GM12878 (cell line): Measurements from ENCODE around the gene THRB. TPM values are rescaled to one million over a fixed set of nuclear protein-coding genes. Genes with fewer than 3 reads are reported as not detected.

Experiments used
- ATAC-seq: fragments of 200-7000 bp; cut with Tn5 transposase; 3 replicates; pipeline ENCODE4 v1.9.1; 2020; ENCODE audit warnings: mild to moderate bottlenecking, moderate library complexity
- BruUV-seq: library from RNA; stranded (reverse); fragments of 400-500 nt; replicated peaks from 2 replicates; lab custom pipeline; 2021; lab: Mats Ljungman, UMichigan
- CTCF ChIA-PET: fragments of 300-600 bp; sonication (Branson Sonifier 250); formaldehyde crosslinking; extraction: SDS; loops from one replicate; lab custom pipeline; 2021; ENCODE audit warnings: inconsistent platforms; lab: Yijun Ruan, JAX
- POLR2A ChIA-PET: fragments of 350-600 bp; formaldehyde crosslinking; extraction: SDS; loops from one replicate; lab custom pipeline; 2021; ENCODE audit warnings: inconsistent platforms; lab: Charles Lee
- RAD21 ChIA-PET: fragments of 300-600 bp; sonication (Branson Sonifier 250); formaldehyde crosslinking; loops from one replicate; lab custom pipeline; 2023; ENCODE audit warnings: antibody characterized with exemption; ENCODE audit not compliant: unreplicated experiment; lab: Charles Lee
- SMC1A ChIA-PET: fragments of 300-600 bp; sonication (Branson Sonifier 250); formaldehyde crosslinking; loops from one replicate; lab custom pipeline; 2023; ENCODE audit not compliant: unreplicated experiment, uncharacterized antibody; lab: Charles Lee
- DNase-seq: peaks from one replicate; pipeline ENCODE4 v3.0.0-alpha.2; 2011; ENCODE audit warnings: low read depth, low spot score
- FAIRE-seq: peaks from 3 replicates; lab custom pipeline; 2011; peaks lifted over from hg19 to GRCh38; lab: Jason Lieb, UNC
- H2AFZ ChIP-seq: 2 replicates; pipeline ENCODE4 v1.6.0; 2011; ENCODE audit warnings: low read depth, low read length, control low read depth; ENCODE audit not compliant: control insufficient read depth
- H3K27ac ChIP-seq: 2 replicates; pipeline ENCODE4 v1.5.1; 2011; ENCODE audit warnings: control low read depth; ENCODE audit not compliant: control insufficient read depth, insufficient read depth
- H3K27me3 ChIP-seq, 2 experiments: replicated peaks in 1 of 2; 2 replicates each; pipeline versions ENCODE4 v1.6.0 to v1.6.1; 2011; ENCODE audit warnings: low read length in 1 of 2; ENCODE audit not compliant: control insufficient read depth in 2 of 2, insufficient read depth in 2 of 2
- H3K36me3 ChIP-seq, 2 experiments: 2 replicates each; pipeline ENCODE4 v1.5.1; 2011; ENCODE audit warnings: low read length in 1 of 2; ENCODE audit not compliant: control insufficient read depth in 2 of 2, insufficient read depth in 2 of 2
- H3K4me1 ChIP-seq: 2 replicates; pipeline ENCODE4 v1.6.1; 2011; ENCODE audit warnings: mild to moderate bottlenecking, low read length, moderate library complexity, mixed read lengths; ENCODE audit not compliant: control insufficient read depth, insufficient read depth
- H3K4me2 ChIP-seq: 2 replicates; pipeline ENCODE4 v1.6.0; 2011; ENCODE audit warnings: control low read depth; ENCODE audit not compliant: control insufficient read depth, insufficient read depth
- H3K4me3 ChIP-seq: fragments of 200-600 bp; sonication (generic); 2 replicates; pipeline ENCODE4 v1.5.1; 2016
- H3K79me2 ChIP-seq: 2 replicates; pipeline ENCODE4 v1.6.0; 2011; ENCODE audit warnings: low read length; ENCODE audit not compliant: control insufficient read depth, insufficient read depth
- H3K9ac ChIP-seq: 2 replicates; pipeline ENCODE4 v1.8.0; 2011; ENCODE audit warnings: low read length, control low read depth, mixed read lengths; ENCODE audit not compliant: control insufficient read depth, insufficient read depth
- H3K9me3 ChIP-seq: replicated peaks from 3 replicates; pipeline ENCODE4 v1.5.1; 2011; ENCODE audit warnings: mild to moderate bottlenecking, low read length; ENCODE audit not compliant: control insufficient read depth, insufficient read depth
- H4K20me1 ChIP-seq: 2 replicates; pipeline ENCODE4 v1.6.0; 2011; ENCODE audit not compliant: control insufficient read depth, insufficient read depth
- CHD2 ChIP-seq: IDR thresholded peaks from 2 replicates; pipeline ENCODE4 v1.6.1; 2011; ENCODE audit warnings: low read depth, low read length, improper control_type of control experiment, borderline replicate concordance
- EED ChIP-seq: sonication (generic); IDR thresholded peaks from 2 replicates; pipeline ENCODE4 v1.6.1; 2016; ENCODE audit warnings: antibody characterized with exemption, low read depth
- RBBP5 ChIP-seq: fragments of 200-600 bp; sonication (generic); conservative IDR thresholded peaks from 2 replicates; pipeline ENCODE4 v1.6.1; 2016
- SMARCA5 ChIP-seq: fragments of 450-650 bp; IDR thresholded peaks from 2 replicates; pipeline ENCODE4 v1.6.1; 2017; ENCODE audit warnings: mild to moderate bottlenecking
- SREBF1 ChIP-seq: IDR thresholded peaks from 2 replicates; pipeline ENCODE4 v1.6.1; 2012; ENCODE audit warnings: mild to moderate bottlenecking, low read length
- STAT3 ChIP-seq: IDR thresholded peaks from 2 replicates; pipeline ENCODE4 v1.6.1; 2011; ENCODE audit warnings: low read depth, low read length, improper control_type of control experiment
- ZNF217 ChIP-seq: fragments of 450-650 bp; IDR thresholded peaks from 2 replicates; pipeline ENCODE4 v1.6.1; 2017; ENCODE audit warnings: antibody characterized with exemption, mild to moderate bottlenecking
- WGBS: methylation state at CpG from one replicate; pipeline ENCODE4 v1.1.6; 2016; ENCODE audit warnings: low lambda C conversion rate; ENCODE audit not compliant: insufficient replicate concordance, insufficient coverage; ENCODE audit errors: missing lambda C conversion rate; 5-methylcytosine and 5-hydroxymethylcytosine counted together
- in situ Hi-C: fragments of 300-500 bp; cut with MboI; formaldehyde crosslinking; loops from 9 replicates; pipeline ENCODE4 v1.14.3; 2018; ENCODE audit warnings: mixed read lengths
- intact Hi-C: fragments of 100-400 bp; cut with micrococcal nuclease; formaldehyde crosslinking; loops from one replicate; pipeline ENCODE4 v1.14.2; 2022; ENCODE audit not compliant: unreplicated experiment
- polyA plus RNA-seq, 11 experiments: library from polyadenylated mRNA; depleted of rRNA in 4 of 11; unstranded in 6 of 11; stranded (reverse) in 5 of 11; fragments of >200 nt; fragmentation: Nextera tagmentation in 4 of 11; fragmentation: Illumina TruSeq in 1 of 11; extraction: Ambion mirVana in 4 of 11; extraction: Trizol in 1 of 11; gene quantifications; 1 replicate in 1 of 11; 2 replicates in 10 of 11; pipeline versions ENCODE4 v1.2.1 to v1.2.3, GENCODE V29; 2011 to 2016; ENCODE audit warnings: inconsistent platforms in 2 of 11, missing spikeins in 2 of 11, low read depth in 1 of 11
- total RNA-seq, 4 experiments: library from RNA; depleted of rRNA in 3 of 4; stranded (reverse); fragments of >200 nt in 3 of 4; fragmentation: Illumina TruSeq in 1 of 4; extraction: Trizol in 1 of 4; gene quantifications; 2 replicates each; pipeline versions ENCODE4 v1.2.1 to v1.2.3, GENCODE V29; 2013 to 2021
- TF ChIP-seq, protein P1 (sequence below): fragments of 450-650 bp; IDR thresholded peaks from 2 replicates; pipeline ENCODE4 v1.6.1; 2017; ENCODE audit warnings: borderline replicate concordance

Gene THRB
- total and polyA plus RNA-seq, 10 of the 15 experiments (the other 5 are each of a cell fraction or from before 2014, with no cell fraction given), result 0.05 TPM; not detected in 9

DNA sequence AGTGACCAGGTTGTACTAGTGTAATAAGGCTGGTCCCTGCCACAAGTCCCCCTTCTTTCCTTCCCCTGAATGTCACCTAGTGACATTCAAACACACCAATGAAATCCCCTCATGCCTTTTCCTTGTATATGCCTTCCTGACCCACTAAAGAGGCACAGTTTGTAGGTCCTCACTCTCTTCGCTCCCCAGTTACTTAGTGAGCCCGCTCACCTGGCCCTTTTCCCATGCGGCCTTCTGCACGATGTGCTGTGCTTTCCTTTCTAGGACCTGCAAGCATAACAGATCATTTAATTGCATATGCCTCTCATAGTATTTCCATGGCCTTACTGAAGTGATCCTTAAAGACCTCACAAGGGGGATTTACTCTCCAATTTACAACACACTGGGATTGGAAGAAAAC lies 146.3 kb downstream of the THRB start:
- in situ Hi-C loops (no loop called here), intact Hi-C loops (no loop called here)
- Histone ChIP-seq H3K4me2 (no peak overlapping the region), H3K4me3 (no peak overlapping the region), H2AFZ (no peak overlapping the region), H3K9ac (no peak overlapping the region), H3K27ac (no peak overlapping the region), H4K20me1 (no peaks in the 10 kb centered on the region), H3K36me3 (no peaks in the 10 kb centered on the region), H3K27me3 (no peaks in the 10 kb centered on the region), H3K79me2 (no peaks in the 10 kb centered on the region), H3K4me1 (no peaks in the 10 kb centered on the region), H3K9me3 (no peaks in the 10 kb centered on the region)
- SMC1A ChIA-PET, result no interaction called here
- BruUV-seq, result no TSS peak
- DNase-seq, result no peak
- RAD21 ChIA-PET, result no interaction called here
- no peak for FAIRE-seq
- CTCF ChIA-PET, result no interaction called here
- ATAC-seq, result no peak
- no peak for TF ChIP-seq RBBP5
- TF ChIP-seq ZNF217, result no peak
- no peak for TF ChIP-seq EED
- no peak for TF ChIP-seq STAT3
- TF ChIP-seq, protein P1, sequence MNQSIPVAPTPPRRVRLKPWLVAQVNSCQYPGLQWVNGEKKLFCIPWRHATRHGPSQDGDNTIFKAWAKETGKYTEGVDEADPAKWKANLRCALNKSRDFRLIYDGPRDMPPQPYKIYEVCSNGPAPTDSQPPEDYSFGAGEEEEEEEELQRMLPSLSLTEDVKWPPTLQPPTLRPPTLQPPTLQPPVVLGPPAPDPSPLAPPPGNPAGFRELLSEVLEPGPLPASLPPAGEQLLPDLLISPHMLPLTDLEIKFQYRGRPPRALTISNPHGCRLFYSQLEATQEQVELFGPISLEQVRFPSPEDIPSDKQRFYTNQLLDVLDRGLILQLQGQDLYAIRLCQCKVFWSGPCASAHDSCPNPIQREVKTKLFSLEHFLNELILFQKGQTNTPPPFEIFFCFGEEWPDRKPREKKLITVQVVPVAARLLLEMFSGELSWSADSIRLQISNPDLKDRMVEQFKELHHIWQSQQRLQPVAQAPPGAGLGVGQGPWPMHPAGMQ, result no peak
- TF ChIP-seq SREBF1, result no peak
- TF ChIP-seq CHD2, result no peak
- TF ChIP-seq SMARCA5, result no peak
- WGBS, result 69% methylated on average over 4 of the region's 4 CpGs
- POLR2A ChIA-PET, result no interaction called here
